GM21526 (cell line): Measurements from ENCODE around the gene HES5.
"Not testable (repeated sequence)": the region's sequence is repeated elsewhere in the genome, so short reads cannot be mapped to it uniquely, and the experiment has no call there.

Experiments
- ATAC-seq: cut with Tn5 transposase; IDR thresholded peaks from one replicate; pipeline ENCODE4 v1.9.1; 2021; ENCODE audit warnings: moderate library complexity; ENCODE audit not compliant: unreplicated experiment, low FRiP score

HES5 gene

GRCh38 chr1:2529784-2530512 lies at the start of gene HES5:
Gene HES5 (minus strand): TSS chr1:2530263. CDS start chr1:2530164, 99 bp downstream.
- ATAC-seq, result no peak

GRCh38 chr1:2578758-2579118 lies 48.7 kb upstream of the HES5 start:
- ATAC-seq, result no peak

- peak; percentile 40 for ATAC-seq
Observed at GRCh38 chr1:2577565-2578075, 47.6 kb upstream of the HES5 start.

- peak; percentile 13 for ATAC-seq
Observed at GRCh38 chr1:2575801-2576663, 46.0 kb upstream of the HES5 start.

GRCh38 chr1:2574350-2574749 lies 44.3 kb upstream of the HES5 start:
- ATAC-seq, result no peak

- no peak for ATAC-seq
Observed at GRCh38 chr1:2573250-2573920, 43.3 kb upstream of the HES5 start.

- no peak for ATAC-seq
Observed at GRCh38 chr1:2571348-2571747, 41.3 kb upstream of the HES5 start.

- no peak for ATAC-seq
Observed at GRCh38 chr1:2570332-2570731, 40.3 kb upstream of the HES5 start.

- not testable (repeated sequence) for ATAC-seq
Observed at GRCh38 chr1:2569703-2570102, 39.6 kb upstream of the HES5 start.

GRCh38 chr1:2569060-2569459 lies 39.0 kb upstream of the HES5 start:
- ATAC-seq, result no peak

- not testable (repeated sequence) for ATAC-seq
Observed at GRCh38 chr1:2568187-2568816, 38.2 kb upstream of the HES5 start.

- ATAC-seq, result no peak
Observed at GRCh38 chr1:2567083-2567679, 37.1 kb upstream of the HES5 start.

GRCh38 chr1:2566101-2567045 lies 36.3 kb upstream of the HES5 start:
- ATAC-seq, result no peak

- ATAC-seq, result no peak
Observed at GRCh38 chr1:2564815-2565374, 34.8 kb upstream of the HES5 start.

GRCh38 chr1:2564006-2564814 lies 34.1 kb upstream of the HES5 start:
- no peak for ATAC-seq

- ATAC-seq, result no peak
Observed at GRCh38 chr1:2563205-2563604, 33.1 kb upstream of the HES5 start.

GRCh38 chr1:2561898-2562895 lies 32.1 kb upstream of the HES5 start:
- ATAC-seq, result no peak
